GM12874 (cell line): ENCODE measurements around the gene C21orf58.

Experiments used
- TF ChIP-seq, protein P1 (sequence below): IDR thresholded peaks from 2 replicates; pipeline ENCODE4 v1.5.1; 2011; ENCODE audit warnings: low read depth, mild to moderate bottlenecking, control low read depth, low read length, moderate library complexity; ENCODE audit not compliant: insufficient read depth

The C21orf58 gene

DNA sequence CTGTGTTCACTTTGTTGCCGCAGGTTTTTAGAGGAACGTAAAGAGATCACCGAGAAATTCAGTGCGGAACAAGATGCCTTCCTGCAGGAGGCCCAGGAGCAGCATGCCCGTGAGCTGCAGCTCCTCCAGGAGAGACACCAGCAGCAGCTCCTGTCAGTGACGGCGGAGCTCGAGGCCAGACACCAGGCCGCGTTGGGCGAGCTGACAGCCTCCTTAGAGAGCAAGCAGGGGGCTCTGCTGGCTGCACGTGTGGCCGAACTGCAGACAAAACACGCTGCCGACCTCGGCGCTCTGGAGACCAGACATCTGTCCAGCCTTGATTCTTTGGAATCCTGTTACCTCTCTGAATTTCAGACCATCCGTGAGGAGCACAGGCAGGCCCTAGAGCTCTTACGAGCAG is 42.9 kb upstream of the C21orf58 start:
- TF ChIP-seq, protein P1, sequence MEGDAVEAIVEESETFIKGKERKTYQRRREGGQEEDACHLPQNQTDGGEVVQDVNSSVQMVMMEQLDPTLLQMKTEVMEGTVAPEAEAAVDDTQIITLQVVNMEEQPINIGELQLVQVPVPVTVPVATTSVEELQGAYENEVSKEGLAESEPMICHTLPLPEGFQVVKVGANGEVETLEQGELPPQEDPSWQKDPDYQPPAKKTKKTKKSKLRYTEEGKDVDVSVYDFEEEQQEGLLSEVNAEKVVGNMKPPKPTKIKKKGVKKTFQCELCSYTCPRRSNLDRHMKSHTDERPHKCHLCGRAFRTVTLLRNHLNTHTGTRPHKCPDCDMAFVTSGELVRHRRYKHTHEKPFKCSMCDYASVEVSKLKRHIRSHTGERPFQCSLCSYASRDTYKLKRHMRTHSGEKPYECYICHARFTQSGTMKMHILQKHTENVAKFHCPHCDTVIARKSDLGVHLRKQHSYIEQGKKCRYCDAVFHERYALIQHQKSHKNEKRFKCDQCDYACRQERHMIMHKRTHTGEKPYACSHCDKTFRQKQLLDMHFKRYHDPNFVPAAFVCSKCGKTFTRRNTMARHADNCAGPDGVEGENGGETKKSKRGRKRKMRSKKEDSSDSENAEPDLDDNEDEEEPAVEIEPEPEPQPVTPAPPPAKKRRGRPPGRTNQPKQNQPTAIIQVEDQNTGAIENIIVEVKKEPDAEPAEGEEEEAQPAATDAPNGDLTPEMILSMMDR = no peak

GRCh38 chr21:46366091-46366490 is 42.4 kb upstream of the C21orf58 start:
- TF ChIP-seq, protein P1 = no peak

GRCh38 chr21:46363698-46364097 is 40.0 kb upstream of the C21orf58 start:
- TF ChIP-seq, protein P1 = no peak

DNA sequence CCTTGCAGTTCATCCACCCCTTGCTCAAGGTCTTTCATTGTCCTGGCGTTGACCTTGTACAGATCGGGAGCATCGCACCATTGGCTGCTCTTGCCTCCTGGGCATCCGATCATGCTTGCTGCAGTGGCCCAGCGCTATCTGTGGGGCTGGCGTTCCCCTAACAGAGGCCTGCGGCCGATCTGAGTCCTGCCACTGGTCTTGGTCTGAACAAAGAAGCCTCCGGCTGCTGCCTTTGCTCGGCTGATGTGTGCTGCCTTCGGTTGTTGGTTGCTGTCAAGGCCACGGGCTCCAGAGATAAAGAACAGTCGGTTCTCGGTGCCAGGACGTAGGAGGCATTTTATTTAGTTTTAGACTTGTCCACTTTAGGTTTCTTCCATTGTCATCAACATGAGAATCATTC is 39.3 kb upstream of the C21orf58 start:
- TF ChIP-seq, protein P1 = no peak

DNA sequence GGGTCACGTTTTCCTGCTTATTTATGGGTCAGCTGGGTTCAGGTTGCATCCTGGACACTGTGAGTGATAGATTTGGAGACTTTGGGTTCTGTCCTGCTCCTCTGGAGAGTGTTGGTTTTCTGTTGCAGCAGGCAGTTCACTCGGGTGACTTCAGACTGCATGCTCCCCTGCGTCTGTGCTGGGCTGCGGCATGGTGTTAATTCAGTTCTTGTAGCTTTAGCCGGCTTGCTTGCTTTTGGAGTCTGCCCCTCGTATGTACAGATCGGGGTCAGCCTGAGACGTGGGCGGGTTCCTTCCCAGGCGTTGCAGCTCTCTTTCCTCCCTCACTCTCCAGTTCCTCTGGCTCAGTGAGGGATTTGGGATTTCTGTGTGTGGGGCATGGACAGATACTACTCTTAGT is 38.3 kb upstream of the C21orf58 start:
- TF ChIP-seq, protein P1 = no peak

GRCh38 chr21:46361176-46361575 is 37.5 kb upstream of the C21orf58 start:
- TF ChIP-seq, protein P1 = no peak

- TF ChIP-seq, protein P1 = no peak
Measured at GRCh38 chr21:46357684-46358425, 34.2 kb upstream of the C21orf58 start.
